Neural progenitor cell (in vitro differentiated cells): ENCODE measurements around the gene MEGF6. TPM values are rescaled to one million over a fixed set of nuclear protein-coding genes. Genes with fewer than 3 reads are reported as not detected.

Experiments used
- DNase-seq: peaks from one replicate; pipeline ENCODE4 v3.0.0-alpha.2; 2016; ENCODE audit warnings: low spot score
- H2AFZ ChIP-seq: fragments of 200-600 bp; sonication (generic); replicated peaks from 2 replicates; pipeline ENCODE4 v1.6.1; 2016; ENCODE audit warnings: antibody characterized with exemption
- H3F3A ChIP-seq: fragments of 200-600 bp; sonication (generic); 2 replicates; pipeline ENCODE4 v1.6.1; 2016; ENCODE audit warnings: antibody characterized with exemption, low read depth
- H3K27ac ChIP-seq: fragments of 200-600 bp; sonication (generic); 2 replicates; pipeline ENCODE4 v1.5.1; 2016; ENCODE audit warnings: mild to moderate bottlenecking
- H3K27me3 ChIP-seq: fragments of 200-600 bp; sonication (generic); 2 replicates; pipeline ENCODE4 v1.6.1; 2016; ENCODE audit warnings: mild to moderate bottlenecking, moderate library complexity
- H3K36me3 ChIP-seq: fragments of 200-600 bp; sonication (generic); 2 replicates; pipeline ENCODE4 v1.5.1; 2016
- H3K4me1 ChIP-seq: fragments of 200-600 bp; sonication (generic); 2 replicates; pipeline ENCODE4 v1.6.1; 2016; ENCODE audit warnings: mixed run types
- H3K4me2 ChIP-seq: fragments of 200-600 bp; sonication (generic); 2 replicates; pipeline ENCODE4 v1.6.1; 2016
- H3K4me3 ChIP-seq: fragments of 200-600 bp; sonication (generic); 2 replicates; pipeline ENCODE4 v1.5.1; 2016
- H3K79me2 ChIP-seq: fragments of 200-600 bp; sonication (generic); 2 replicates; pipeline ENCODE4 v1.6.1; 2016; ENCODE audit warnings: low read depth
- H3K9ac ChIP-seq: fragments of 200-600 bp; sonication (generic); 2 replicates; pipeline ENCODE4 v1.6.1; 2016
- H3K9me3 ChIP-seq: fragments of 200-600 bp; sonication (generic); 2 replicates; pipeline ENCODE4 v1.5.1; 2016; ENCODE audit warnings: low read depth
- H4K20me1 ChIP-seq: fragments of 200-600 bp; sonication (generic); 2 replicates; pipeline ENCODE4 v1.6.1; 2016; ENCODE audit warnings: low read depth
- H3K27ac Mint-ChIP-seq: 3 replicates; pipeline ENCODE4 v1.8.0; 2021; ENCODE audit warnings: mixed read lengths
- H3K27me3 Mint-ChIP-seq: 2 replicates; pipeline ENCODE4 v1.8.0; 2022; ENCODE audit warnings: low read depth, mild to moderate bottlenecking, inconsistent platforms, moderate library complexity, mixed read lengths; ENCODE audit not compliant: insufficient read depth
- H3K36me3 Mint-ChIP-seq: 3 replicates; pipeline ENCODE4 v1.8.0; 2021; ENCODE audit warnings: mixed read lengths
- H3K4me1 Mint-ChIP-seq: 3 replicates; pipeline ENCODE4 v1.8.0; 2021; ENCODE audit warnings: mixed read lengths
- H3K4me3 Mint-ChIP-seq: 3 replicates; pipeline ENCODE4 v1.8.0; 2021; ENCODE audit warnings: mild to moderate bottlenecking, moderate library complexity, mixed read lengths
- H3K9me3 Mint-ChIP-seq: 3 replicates; pipeline ENCODE4 v1.8.0; 2020; ENCODE audit warnings: mixed read lengths
- CTCF ChIP-seq: fragments of 200-600 bp; sonication (generic); IDR thresholded peaks from 2 replicates; pipeline ENCODE4 v1.5.1; 2017; ENCODE audit warnings: antibody characterized with exemption, mild to moderate bottlenecking
- EZH2 ChIP-seq: fragments of 200-600 bp; sonication (generic); IDR thresholded peaks from 2 replicates; pipeline ENCODE4 v1.6.1; 2017; ENCODE audit warnings: antibody characterized with exemption, mild to moderate bottlenecking, moderate library complexity
- EZH2phosphoT487 ChIP-seq: fragments of 200-600 bp; sonication (generic); IDR thresholded peaks from 2 replicates; pipeline ENCODE4 v1.6.1; 2017; ENCODE audit warnings: antibody characterized with exemption
- total RNA-seq: library from RNA; depleted of rRNA; stranded (reverse); fragments of >200 nt; gene quantifications from 2 replicates; pipeline ENCODE4 v1.2.3, GENCODE V29; 2015; ENCODE audit warnings: low replicate concordance

The MEGF6 gene
- total RNA-seq, 1 donor from 2014 or later: 1.7 TPM

DNA sequence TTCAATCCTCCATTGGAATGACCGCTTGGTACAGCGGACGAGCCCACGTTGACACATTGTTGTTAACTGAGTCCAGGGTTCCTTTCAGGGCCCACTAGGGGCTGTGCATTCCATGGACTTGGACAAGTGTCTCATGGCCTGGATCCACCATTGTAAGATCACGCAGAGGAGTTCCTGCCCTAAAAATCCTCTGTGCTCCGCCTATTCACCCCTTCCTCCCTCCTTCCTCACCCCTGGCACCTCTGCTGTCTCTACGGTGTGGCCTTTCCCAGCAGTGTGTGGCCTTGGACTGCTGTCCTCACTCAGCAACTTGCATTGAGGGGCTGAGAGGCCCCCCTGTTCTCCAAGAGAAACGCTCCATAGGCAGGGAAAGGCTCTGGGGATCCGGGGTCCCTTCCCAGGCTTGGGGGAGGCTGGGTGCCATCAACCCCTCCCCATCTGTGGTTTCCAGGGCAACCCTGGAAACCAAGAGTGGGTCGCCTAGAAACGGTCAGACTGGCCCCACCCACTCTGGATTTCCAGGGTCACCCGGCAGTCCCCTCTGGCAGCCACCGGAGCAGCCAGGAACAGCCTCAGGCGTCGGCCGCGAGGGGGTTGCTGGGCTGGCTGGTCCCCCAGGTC, 50.9 kb downstream of the MEGF6 start:
- no peak overlapping the region for H3K4me3 ChIP-seq
- no peaks in the 10 kb centered on the region for H3K27me3 ChIP-seq
- H3K27ac ChIP-seq: no peak overlapping the region
- no peaks in the 10 kb centered on the region for H3K36me3 ChIP-seq
- no peaks in the 10 kb centered on the region for H3K79me2 ChIP-seq
- peaks cover 18% of the 10 kb centered on the region for H3K4me1 Mint-ChIP-seq
- no peaks in the 10 kb centered on the region for H3K9me3 Mint-ChIP-seq
- H3K36me3 Mint-ChIP-seq: no peaks in the 10 kb centered on the region
- H3K4me3 Mint-ChIP-seq: no peak overlapping the region
- H2AFZ ChIP-seq: no peak overlapping the region
- peaks cover 2% of the 10 kb centered on the region for H3K27me3 Mint-ChIP-seq
- no peak for DNase-seq
- no peak overlapping the region for H3K4me2 ChIP-seq
- H3K9ac ChIP-seq: no peak overlapping the region
- H3K27ac Mint-ChIP-seq: no peak overlapping the region
- H3F3A ChIP-seq: no peaks in the 10 kb centered on the region
- no peaks in the 10 kb centered on the region for H3K9me3 ChIP-seq
- no peaks in the 10 kb centered on the region for H3K4me1 ChIP-seq
- TF ChIP-seq EZH2phosphoT487 (no peak), EZH2 (no peak), CTCF (no peak)
- peaks cover 5% of the 10 kb centered on the region for H4K20me1 ChIP-seq

DNA sequence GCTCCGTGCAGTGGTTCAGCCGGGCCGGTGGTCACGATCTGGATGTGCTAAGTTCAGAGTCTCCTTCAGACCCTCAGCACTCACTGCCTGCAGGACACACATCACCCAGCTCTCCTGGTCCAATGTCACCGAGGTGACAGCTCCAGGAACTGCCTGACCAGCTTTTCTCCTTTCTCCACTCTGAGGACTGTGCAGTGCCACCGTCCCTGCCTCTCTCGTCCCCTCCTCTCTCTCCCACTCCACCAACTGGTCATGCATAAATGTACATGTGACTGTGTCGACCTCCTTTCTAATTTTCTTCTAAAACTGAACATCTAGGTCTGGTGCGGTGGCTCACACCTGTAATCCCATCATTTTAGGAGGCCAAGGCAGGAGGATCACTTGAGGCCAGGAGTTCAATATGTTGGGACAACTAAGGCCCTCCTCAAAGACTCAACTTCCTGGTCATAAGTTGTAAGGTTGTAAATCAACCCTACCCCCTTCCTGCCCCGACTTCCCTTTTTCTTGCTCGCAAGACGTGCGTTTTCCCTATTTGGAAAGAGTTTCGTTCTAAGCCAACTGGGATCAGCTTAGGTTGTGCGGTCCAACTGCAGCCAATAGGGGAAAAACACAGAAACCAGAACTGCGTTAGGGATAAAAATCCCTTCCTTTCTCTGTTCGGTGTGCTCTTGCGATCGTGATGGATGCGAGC, 53.1 kb downstream of the MEGF6 start:
- no peak for DNase-seq
- H3K4me3 Mint-ChIP-seq: no peak overlapping the region
- no peak overlapping the region for H3K4me2 ChIP-seq
- no peak for TF ChIP-seq CTCF
- TF ChIP-seq EZH2phosphoT487: no peak
- TF ChIP-seq EZH2: no peak
- no peak overlapping the region for H3K27ac Mint-ChIP-seq
- no peaks in the 10 kb centered on the region for H3K36me3 Mint-ChIP-seq
- H3K9me3 Mint-ChIP-seq: no peaks in the 10 kb centered on the region
- no peaks in the 10 kb centered on the region for H3K27me3 ChIP-seq
- H3K4me1 Mint-ChIP-seq: peaks cover 15% of the 10 kb centered on the region
- no peaks in the 10 kb centered on the region for H3K79me2 ChIP-seq
- no peak overlapping the region for H3K9ac ChIP-seq
- no peaks in the 10 kb centered on the region for H3K4me1 ChIP-seq
- no peak overlapping the region for H2AFZ ChIP-seq
- H3K27ac ChIP-seq: no peak overlapping the region
- H3F3A ChIP-seq: no peaks in the 10 kb centered on the region
- no peaks in the 10 kb centered on the region for H3K36me3 ChIP-seq
- no peaks in the 10 kb centered on the region for H4K20me1 ChIP-seq
- no peak overlapping the region for H3K4me3 ChIP-seq
- no peaks in the 10 kb centered on the region for H3K9me3 ChIP-seq
- no peaks in the 10 kb centered on the region for H3K27me3 Mint-ChIP-seq

DNA sequence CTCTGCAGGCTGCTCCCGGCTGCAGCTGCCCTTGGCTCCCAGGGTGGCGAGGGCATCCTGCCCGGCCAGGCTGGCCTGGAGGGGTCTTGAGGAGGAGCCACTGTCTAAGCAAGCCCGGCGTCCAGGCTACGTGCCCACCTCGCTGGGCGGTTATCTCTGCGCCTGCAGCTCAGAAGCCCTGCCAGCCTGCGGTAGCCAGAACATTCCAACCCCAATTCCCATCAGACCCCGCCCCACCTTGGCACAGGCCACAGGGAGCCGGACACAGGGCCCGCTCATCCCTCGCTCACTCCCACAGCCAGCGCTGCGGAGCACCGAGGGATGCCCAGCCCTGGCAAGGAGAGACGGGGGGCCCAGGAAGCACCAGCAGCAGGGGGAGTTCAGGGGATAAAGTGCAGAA, 53.9 kb downstream of the MEGF6 start:
- H3K36me3 Mint-ChIP-seq: no peaks in the 10 kb centered on the region
- H3K4me1 ChIP-seq: no peaks in the 10 kb centered on the region
- H3K4me1 Mint-ChIP-seq: peaks cover 15% of the 10 kb centered on the region

More for the DNA sequence above, 53.9 kb downstream of the MEGF6 start:
- no peaks in the 10 kb centered on the region for H3K79me2 ChIP-seq
- no peak for DNase-seq
- H2AFZ ChIP-seq: no peak overlapping the region
- Mint-ChIP-seq H3K9me3 (no peaks in the 10 kb centered on the region), H3K27ac (no peak overlapping the region), H3K27me3 (peaks cover 1% of the 10 kb centered on the region), H3K4me3 (no peak overlapping the region)
- no peak overlapping the region for H3K9ac ChIP-seq
- H3K27ac ChIP-seq: no peak overlapping the region
- no peaks in the 10 kb centered on the region for H3K27me3 ChIP-seq
- H4K20me1 ChIP-seq: peaks cover 4% of the 10 kb centered on the region
- no peaks in the 10 kb centered on the region for H3F3A ChIP-seq
- no peak for TF ChIP-seq CTCF
- no peak for TF ChIP-seq EZH2
- no peak for TF ChIP-seq EZH2phosphoT487
- no peaks in the 10 kb centered on the region for H3K9me3 ChIP-seq
- no peak overlapping the region for H3K4me2 ChIP-seq
- no peak overlapping the region for H3K4me3 ChIP-seq
- no peaks in the 10 kb centered on the region for H3K36me3 ChIP-seq
